Endothelial cell of hepatic sinusoid (primary cell): ENCODE results near the gene COL18A1.

Experiments
- in situ Hi-C: cut with HindIII; loops from 2 replicates; pipeline ENCODE4 v1.10.0; 2017; ENCODE audit warnings: low sequenced_read_pairs

The COL18A1 gene

GRCh38 chr21:45476582-45476981 lies 71.6 kb downstream of the COL18A1 start:
- in situ Hi-C loops: no loop called here

- in situ Hi-C loops: no loop called here
These were observed 72.5 kb downstream of the COL18A1 start for GRCh38 chr21:45477176-45478114.

GRCh38 chr21:45478115-45478801 lies 73.3 kb downstream of the COL18A1 start:
- in situ Hi-C loops: no loop called here

GRCh38 chr21:45478816-45479669 lies 74.1 kb downstream of the COL18A1 start:
- in situ Hi-C loops: no loop called here

- in situ Hi-C loops: no loop called here
These were observed 75.0 kb downstream of the COL18A1 start for GRCh38 chr21:45479691-45480675.

GRCh38 chr21:45480701-45481500 lies 75.9 kb downstream of the COL18A1 start:
- in situ Hi-C loops: no loop called here

- in situ Hi-C loops: no loop called here
These were observed 76.6 kb downstream of the COL18A1 start for GRCh38 chr21:45481566-45481965.

GRCh38 chr21:45481977-45482898 lies 77.3 kb downstream of the COL18A1 start:
- in situ Hi-C loops: no loop called here

GRCh38 chr21:45482899-45483821 lies 78.2 kb downstream of the COL18A1 start:
- in situ Hi-C loops: no loop called here

GRCh38 chr21:45484318-45484717 lies 79.4 kb downstream of the COL18A1 start:
- in situ Hi-C loops: no loop called here

- in situ Hi-C loops: no loop called here
These were observed 80.9 kb downstream of the COL18A1 start for GRCh38 chr21:45485686-45486442.

- in situ Hi-C loops: no loop called here
These were observed 81.6 kb downstream of the COL18A1 start for GRCh38 chr21:45486443-45487160.

- in situ Hi-C loops: no loop called here
These were observed 82.3 kb downstream of the COL18A1 start for GRCh38 chr21:45487161-45487806.

- in situ Hi-C loops: no loop called here
These were observed 83.1 kb downstream of the COL18A1 start for GRCh38 chr21:45487891-45488600.
